Naive B cell (primary cell): ENCODE measurements around the gene LCE7A. TPM values are rescaled to one million over a fixed set of nuclear protein-coding genes. Genes with fewer than 3 reads are reported as not detected.

Source experiments
- ATAC-seq, 2 donors: fragments of 150-1000 bp; cut with Tn5 transposase; 2 replicates each; pipeline ENCODE4 v1.10.0; 2021; ENCODE audit warnings: low read depth in 2 of 2, mild to moderate bottlenecking in 2 of 2, moderate library complexity in 2 of 2
- DNase-seq: peaks from one replicate; pipeline ENCODE4 v3.0.0; 2022
- H3K27ac Mint-ChIP-seq, 6 donors: one replicate each; pipeline ENCODE4 v1.8.0; 2020 to 2022; ENCODE audit warnings: mild to moderate bottlenecking in 6 of 6, mixed read lengths in 6 of 6, moderate library complexity in 5 of 6, inconsistent platforms in 2 of 6
- H3K27me3 Mint-ChIP-seq, 3 donors: one replicate each; pipeline ENCODE4 v1.8.0; 2021 to 2022; ENCODE audit warnings: mixed read lengths in 3 of 3, mild to moderate bottlenecking in 1 of 3
- H3K36me3 Mint-ChIP-seq, 2 donors: one replicate each; pipeline ENCODE4 v1.8.0; 2020 to 2022; ENCODE audit warnings: mixed read lengths in 2 of 2, inconsistent platforms in 1 of 2, mild to moderate bottlenecking in 1 of 2
- H3K4me1 Mint-ChIP-seq, 3 donors: one replicate each; pipeline ENCODE4 v1.8.0; 2020 to 2022; ENCODE audit warnings: mixed read lengths in 3 of 3, inconsistent platforms in 1 of 3, mild to moderate bottlenecking in 1 of 3, moderate library complexity in 1 of 3
- H3K4me3 Mint-ChIP-seq, 8 donors: one replicate each; pipeline ENCODE4 v1.8.0; 2020 to 2022; ENCODE audit warnings: mild to moderate bottlenecking in 8 of 8, mixed read lengths in 8 of 8, moderate library complexity in 8 of 8, inconsistent platforms in 2 of 8
- H3K9me3 Mint-ChIP-seq, 7 donors: one replicate each; pipeline ENCODE4 v1.8.0; 2020 to 2022; ENCODE audit warnings: mixed read lengths in 7 of 7, mild to moderate bottlenecking in 5 of 7, inconsistent platforms in 2 of 7, moderate library complexity in 1 of 7
- polyA plus RNA-seq, 6 donors: library from polyadenylated mRNA; unstranded; fragments of 300-500 nt; fragmentation: Illumina TruSeq; gene quantifications; one replicate each; pipeline ENCODE4 v1.2.3, GENCODE V29; 2021; ENCODE audit warnings: low read depth in 6 of 6

Gene LCE7A
- polyA plus RNA-seq, 6 donors from 2014 or later: not detected

GRCh38 chr1:152886085-152886484, 26.3 kb downstream of the LCE7A start:
- ATAC-seq (no peak), DNase-seq (no peak)
- Mint-ChIP-seq H3K4me3 (no peak overlapping the region), H3K9me3 (peaks cover 0 to 2% (median 0%) of the 10 kb centered on the region in 7 donors), H3K27me3 (peaks cover 0 to 20% (median 0%) of the 10 kb centered on the region in 3 donors), H3K36me3 (no peaks in the 10 kb centered on the region), H3K4me1 (no peaks in the 10 kb centered on the region), H3K27ac (no peak overlapping the region)

GRCh38 chr1:152886758-152887409, 27.1 kb downstream of the LCE7A start:
- peaks cover 0 to 2% (median 0%) of the 10 kb centered on the region in 7 donors for H3K9me3 Mint-ChIP-seq
- H3K27ac Mint-ChIP-seq: no peak overlapping the region
- DNase-seq (no peak), ATAC-seq (no peak)
- H3K27me3 Mint-ChIP-seq: peaks cover 4 to 20% (median 6%) of the 10 kb centered on the region in 3 donors
- no peaks in the 10 kb centered on the region for H3K4me1 Mint-ChIP-seq
- H3K4me3 Mint-ChIP-seq: no peak overlapping the region
- H3K36me3 Mint-ChIP-seq: no peaks in the 10 kb centered on the region

DNA sequence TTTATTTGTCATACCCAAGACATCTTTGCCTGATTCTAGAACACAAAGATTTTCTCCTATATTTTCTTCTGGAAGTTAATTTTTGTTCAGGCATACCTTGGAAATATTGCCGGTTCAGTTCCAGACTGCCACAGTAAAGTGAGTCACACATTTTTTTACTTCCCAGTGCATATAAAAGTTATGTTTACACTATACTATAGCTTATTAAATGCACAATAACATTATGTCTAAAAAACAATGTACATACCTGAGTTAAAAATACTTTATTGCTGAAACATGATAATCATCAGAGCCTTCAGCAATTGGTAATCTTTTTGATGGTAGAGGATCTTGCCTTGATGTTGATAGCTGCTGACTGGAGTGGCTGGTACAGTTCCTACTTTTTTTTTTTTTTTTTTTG, 28.3 kb downstream of the LCE7A start:
- H3K4me1 Mint-ChIP-seq: no peaks in the 10 kb centered on the region
- no peak overlapping the region for H3K4me3 Mint-ChIP-seq
- ATAC-seq: no peak
- DNase-seq: no peak
- no peak overlapping the region for H3K27ac Mint-ChIP-seq
- no peaks in the 10 kb centered on the region for H3K36me3 Mint-ChIP-seq
- peaks cover 0 to 2% (median 0%) of the 10 kb centered on the region in 7 donors for H3K9me3 Mint-ChIP-seq
- H3K27me3 Mint-ChIP-seq: peaks cover 4 to 20% (median 7%) of the 10 kb centered on the region in 3 donors

DNA sequence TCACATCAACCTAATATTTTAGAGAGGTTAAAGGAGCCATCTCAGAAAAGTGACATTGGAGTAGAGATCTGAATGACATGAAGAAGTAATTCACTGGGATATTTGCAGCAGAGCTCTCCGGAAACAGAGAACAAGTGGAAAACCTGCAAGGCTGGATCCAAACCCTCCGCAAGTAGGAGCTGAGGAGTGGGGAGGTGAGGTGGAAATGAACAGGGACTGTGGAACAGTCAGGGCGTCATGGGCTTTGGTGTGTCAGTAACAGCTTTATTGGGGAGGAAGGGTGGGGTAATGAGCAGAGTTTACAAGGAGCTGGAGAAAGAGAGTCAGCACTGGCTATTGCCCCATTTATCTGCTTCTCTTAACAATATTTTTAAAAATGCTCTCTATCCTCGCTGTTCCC, 39.2 kb downstream of the LCE7A start:
- ATAC-seq (no peak), DNase-seq (no peak)
- Mint-ChIP-seq H3K4me3 (peak overlapping the region in 1 of 8 donors; percentile 27), H3K36me3 (no peaks in the 10 kb centered on the region), H3K4me1 (no peaks in the 10 kb centered on the region), H3K9me3 (peaks cover 0 to 3% (median 2%) of the 10 kb centered on the region in 7 donors), H3K27me3 (peaks cover 32 to 68% (median 61%) of the 10 kb centered on the region in 3 donors), H3K27ac (no peak overlapping the region)

DNA sequence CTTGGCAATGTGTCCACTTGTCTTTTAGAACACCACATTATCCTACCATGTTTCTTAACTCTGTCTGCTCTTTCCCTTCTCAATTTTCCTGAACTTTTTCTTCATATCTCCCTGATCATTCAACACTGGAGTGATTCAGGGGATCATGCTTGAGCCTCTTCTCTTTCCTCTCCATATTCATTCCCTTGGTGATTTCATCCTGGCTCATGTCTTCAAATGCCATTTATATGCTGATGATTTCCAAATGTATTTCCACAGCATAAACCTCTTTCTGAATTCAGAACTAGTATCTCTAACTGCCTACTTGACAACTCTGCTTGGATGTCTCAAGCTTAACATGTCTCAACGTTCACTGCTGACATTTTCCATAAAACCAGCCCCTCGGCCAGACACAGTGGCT, 40.1 kb downstream of the LCE7A start:
- H3K27ac Mint-ChIP-seq: no peak overlapping the region
- peaks cover 25 to 63% (median 57%) of the 10 kb centered on the region in 3 donors for H3K27me3 Mint-ChIP-seq
- no peak for DNase-seq
- H3K36me3 Mint-ChIP-seq: no peaks in the 10 kb centered on the region
- H3K4me1 Mint-ChIP-seq: no peaks in the 10 kb centered on the region
- H3K9me3 Mint-ChIP-seq: peaks cover 0 to 3% (median 0%) of the 10 kb centered on the region in 7 donors
- no peak for ATAC-seq
- no peak overlapping the region for H3K4me3 Mint-ChIP-seq

GRCh38 chr1:152901631-152902030, 41.8 kb downstream of the LCE7A start:
- no peak overlapping the region for H3K4me3 Mint-ChIP-seq
- DNase-seq (no peak), ATAC-seq (no peak)
- no peak overlapping the region for H3K27ac Mint-ChIP-seq
- H3K27me3 Mint-ChIP-seq: peaks cover 33 to 66% (median 64%) of the 10 kb centered on the region in 3 donors
- no peaks in the 10 kb centered on the region for H3K4me1 Mint-ChIP-seq
- peaks cover 0 to 3% (median 0%) of the 10 kb centered on the region in 7 donors for H3K9me3 Mint-ChIP-seq
- H3K36me3 Mint-ChIP-seq: no peaks in the 10 kb centered on the region

GRCh38 chr1:152902636-152903035, 42.8 kb downstream of the LCE7A start:
- Mint-ChIP-seq H3K4me3 (no peak overlapping the region), H3K36me3 (no peaks in the 10 kb centered on the region), H3K9me3 (peaks cover 0 to 3% (median 0%) of the 10 kb centered on the region in 7 donors), H3K27me3 (peaks cover 33 to 68% (median 58%) of the 10 kb centered on the region in 3 donors), H3K27ac (no peak overlapping the region), H3K4me1 (no peaks in the 10 kb centered on the region)
- DNase-seq: no peak
- ATAC-seq: no peak

- no peak for DNase-seq
- Mint-ChIP-seq H3K4me3 (no peak overlapping the region), H3K36me3 (no peaks in the 10 kb centered on the region), H3K27ac (no peak overlapping the region), H3K4me1 (no peaks in the 10 kb centered on the region), H3K9me3 (peaks cover 0 to 3% (median 1%) of the 10 kb centered on the region in 7 donors), H3K27me3 (peaks cover 40 to 63% (median 49%) of the 10 kb centered on the region in 3 donors)
- no peak for ATAC-seq
Measured at GRCh38 chr1:152904688-152905440, 45.1 kb downstream of the LCE7A start.

DNA sequence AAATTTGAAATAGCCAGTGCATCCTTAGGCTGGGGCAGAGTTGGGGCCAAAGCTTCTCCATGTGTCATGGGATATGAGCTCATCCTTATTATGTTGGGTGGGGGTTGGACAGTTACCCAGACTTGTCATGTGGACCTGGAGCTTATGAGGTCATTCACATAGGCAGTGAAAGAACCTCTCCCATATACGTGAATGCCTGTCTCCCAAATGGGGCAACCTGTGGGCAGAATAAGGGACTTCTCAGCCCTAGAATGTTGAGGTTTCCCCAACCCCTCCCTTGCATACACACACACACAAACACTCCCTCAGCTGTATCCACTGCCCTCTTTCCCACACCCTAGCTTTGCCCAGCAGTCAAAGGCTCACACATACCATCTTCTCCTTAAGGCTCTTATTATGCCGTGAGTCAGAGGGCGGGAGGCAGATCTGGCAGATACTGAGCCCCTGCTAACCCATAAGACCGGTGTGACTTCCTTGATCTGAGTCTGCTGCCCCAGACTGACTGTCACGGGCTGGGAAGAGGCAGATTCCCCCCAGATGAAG, 46.3 kb downstream of the LCE7A start:
- Mint-ChIP-seq H3K36me3 (no peaks in the 10 kb centered on the region), H3K4me3 (no peak overlapping the region), H3K27ac (no peak overlapping the region), H3K9me3 (peaks cover 0 to 5% (median 0%) of the 10 kb centered on the region in 7 donors), H3K27me3 (peaks cover 41 to 61% (median 46%) of the 10 kb centered on the region in 3 donors), H3K4me1 (no peaks in the 10 kb centered on the region)
- no peak for DNase-seq
- ATAC-seq: no peak

- H3K27me3 Mint-ChIP-seq: peaks cover 33 to 72% (median 60%) of the 10 kb centered on the region in 3 donors
- no peak within 1 kb of the TSS for H3K4me3 Mint-ChIP-seq
- DNase-seq (no peak), ATAC-seq (no peak)
- H3K36me3 Mint-ChIP-seq: no peaks in the 10 kb centered on the region
- peak within 1 kb of the TSS in 1 of 6 donors; percentile 53 for H3K27ac Mint-ChIP-seq
- no peaks in the 10 kb centered on the region for H3K4me1 Mint-ChIP-seq
- H3K9me3 Mint-ChIP-seq: peaks cover 0 to 5% (median 3%) of the 10 kb centered on the region in 7 donors
Measured at GRCh38 chr1:152907686-152908601, 48.1 kb downstream of the LCE7A start, which contains the start of gene IVL. Gene IVL, plus strand, starts transcription at chr1:152908546. Its CDS starts 1,252 bp downstream, at chr1:152909798.

DNA sequence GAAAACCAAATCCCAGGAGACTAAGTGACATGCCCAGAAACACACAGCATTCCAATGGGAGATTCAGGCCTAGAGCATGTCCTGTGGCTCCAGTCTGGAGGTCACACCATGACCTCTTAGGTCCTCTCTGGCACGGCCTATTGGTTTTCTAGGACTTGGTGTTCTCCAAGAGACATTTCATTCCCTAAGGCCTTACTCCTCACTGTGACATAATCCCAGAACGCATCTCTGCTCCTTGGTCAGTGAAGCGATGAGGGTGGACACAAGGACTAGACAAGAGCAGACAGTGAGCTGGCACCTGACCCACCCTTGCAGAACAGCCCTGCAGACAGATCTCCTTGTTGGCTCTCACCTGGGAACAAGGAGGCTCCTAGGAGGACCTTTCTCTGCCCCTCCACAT, 49.4 kb downstream of the LCE7A start:
- Mint-ChIP-seq H3K9me3 (peaks cover 0 to 5% (median 4%) of the 10 kb centered on the region in 7 donors), H3K4me1 (no peaks in the 10 kb centered on the region), H3K27ac (no peak overlapping the region), H3K36me3 (no peaks in the 10 kb centered on the region), H3K27me3 (peaks cover 34 to 70% (median 61%) of the 10 kb centered on the region in 3 donors), H3K4me3 (no peak overlapping the region)
- ATAC-seq (no peak), DNase-seq (no peak)
